Muscle layer of colon (tissue), 2 donors: ENCODE data around the gene SUGCT.

Experiments
- H3K27ac ChIP-seq: one replicate; pipeline ENCODE4 v1.7.0; 2013; ENCODE audit warnings: low read depth, mild to moderate bottlenecking, low read length, moderate library complexity
- H3K27me3 ChIP-seq, 2 donors: one replicate each; pipeline ENCODE4 v1.7.0; 2013; ENCODE audit warnings: low read length in 2 of 2, mild to moderate bottlenecking in 2 of 2; ENCODE audit not compliant: insufficient read depth in 2 of 2, control insufficient read depth in 1 of 2
- H3K36me3 ChIP-seq: one replicate; pipeline ENCODE4 v1.7.0; 2013; ENCODE audit warnings: mild to moderate bottlenecking, low read length; ENCODE audit not compliant: insufficient read depth
- H3K4me1 ChIP-seq: one replicate; pipeline ENCODE4 v1.7.0; 2013; ENCODE audit warnings: mild to moderate bottlenecking, low read length; ENCODE audit not compliant: insufficient read depth
- H3K4me3 ChIP-seq, 2 donors: one replicate each; pipeline ENCODE4 v1.7.0; 2013; ENCODE audit warnings: low read length in 2 of 2, low read depth in 1 of 2, mild to moderate bottlenecking in 1 of 2, moderate library complexity in 1 of 2
- H3K9ac ChIP-seq: one replicate; pipeline ENCODE4 v1.7.0; 2013; ENCODE audit warnings: low read length
- H3K9me3 ChIP-seq: one replicate; pipeline ENCODE4 v1.7.0; 2013; ENCODE audit warnings: mild to moderate bottlenecking, low read length
- donor health status: abdominal sarcoma.
- donor health status: Adenocarcinoma of cecum.

Gene SUGCT

DNA sequence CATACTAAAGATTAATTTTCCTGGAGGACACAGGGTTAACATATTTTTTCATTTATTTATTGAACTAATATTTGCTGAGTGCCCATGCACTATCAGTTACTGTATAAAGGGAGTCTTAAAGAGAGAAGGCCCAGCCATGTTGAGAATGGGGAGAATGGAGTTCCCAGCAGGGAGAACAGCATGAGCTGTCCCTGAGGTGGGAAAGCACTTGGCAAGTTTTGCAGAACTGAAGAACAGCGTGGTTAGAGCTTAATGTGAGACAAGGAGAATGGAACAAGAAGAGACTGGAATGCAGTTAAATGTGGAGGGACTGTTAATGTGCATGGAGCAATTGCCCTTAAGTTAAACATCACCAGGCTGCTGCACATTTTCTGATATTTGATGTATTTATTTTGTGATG, 435.4 kb downstream of the SUGCT start:
- Histone ChIP-seq H3K9me3 (no peaks in the 10 kb centered on the region), H3K36me3 (no peaks in the 10 kb centered on the region), H3K4me3 (no peak overlapping the region), H3K27me3 (no peaks in the 10 kb centered on the region), H3K27ac (no peak overlapping the region), H3K4me1 (no peaks in the 10 kb centered on the region), H3K9ac (no peak overlapping the region)

DNA sequence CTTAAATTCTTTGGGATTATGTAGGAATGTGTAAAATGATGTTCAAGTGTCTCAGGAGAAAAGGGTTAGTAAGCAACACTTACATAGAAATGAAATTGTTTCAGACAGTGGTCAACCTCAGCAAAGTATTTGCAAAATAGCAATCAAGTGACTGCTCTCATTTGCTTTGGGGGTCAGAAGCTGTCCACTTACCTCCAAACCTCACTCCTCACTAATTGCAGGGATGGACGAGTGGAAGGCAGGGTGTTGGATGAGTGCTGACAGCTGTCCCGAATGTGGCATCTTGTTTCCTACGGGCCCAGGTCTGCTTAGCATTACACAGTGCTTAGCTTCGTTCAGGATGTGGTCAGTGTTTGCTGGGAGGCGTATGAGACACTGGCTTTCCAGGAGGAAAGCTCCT, 437.0 kb downstream of the SUGCT start:
- no peaks in the 10 kb centered on the region for H3K27me3 ChIP-seq
- H3K36me3 ChIP-seq: no peaks in the 10 kb centered on the region
- H3K4me3 ChIP-seq: no peak overlapping the region
- no peak overlapping the region for H3K27ac ChIP-seq
- H3K9ac ChIP-seq: no peak overlapping the region
- no peaks in the 10 kb centered on the region for H3K9me3 ChIP-seq
- H3K4me1 ChIP-seq: no peaks in the 10 kb centered on the region

DNA sequence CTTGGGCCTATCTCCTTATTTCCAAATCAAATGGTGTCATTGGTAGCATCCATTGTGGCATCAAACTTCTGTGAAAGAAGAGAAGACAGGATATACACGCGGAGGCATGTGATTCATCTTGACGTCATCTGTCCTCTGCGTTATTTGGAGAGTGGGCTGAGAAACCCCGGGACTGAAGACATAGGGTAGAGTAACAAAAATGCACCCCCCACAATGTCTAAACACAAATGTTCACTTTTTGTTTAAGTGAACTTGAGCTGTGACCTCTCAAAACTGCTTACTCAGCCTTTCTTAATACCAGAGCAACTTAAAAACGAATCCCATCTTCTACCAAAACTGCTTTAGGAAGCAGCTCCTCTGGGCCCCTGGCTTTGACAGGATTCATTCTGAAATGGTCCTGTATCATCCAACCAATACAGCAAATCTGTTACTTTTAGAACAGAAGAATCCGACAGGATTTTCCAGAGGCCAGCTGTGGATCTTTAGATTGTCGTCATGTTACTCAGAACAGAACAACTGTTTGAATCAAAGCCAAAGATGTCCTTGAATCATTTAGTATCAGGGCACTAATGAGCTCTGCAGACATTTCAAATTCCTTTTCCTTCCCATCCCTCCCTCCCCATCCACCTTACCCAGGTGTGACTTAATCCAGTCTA, 438.1 kb downstream of the SUGCT start:
- Histone ChIP-seq H3K27me3 (no peaks in the 10 kb centered on the region), H3K27ac (no peak overlapping the region), H3K9ac (no peak overlapping the region), H3K4me3 (no peak overlapping the region), H3K9me3 (no peaks in the 10 kb centered on the region), H3K36me3 (no peaks in the 10 kb centered on the region), H3K4me1 (no peaks in the 10 kb centered on the region)

DNA sequence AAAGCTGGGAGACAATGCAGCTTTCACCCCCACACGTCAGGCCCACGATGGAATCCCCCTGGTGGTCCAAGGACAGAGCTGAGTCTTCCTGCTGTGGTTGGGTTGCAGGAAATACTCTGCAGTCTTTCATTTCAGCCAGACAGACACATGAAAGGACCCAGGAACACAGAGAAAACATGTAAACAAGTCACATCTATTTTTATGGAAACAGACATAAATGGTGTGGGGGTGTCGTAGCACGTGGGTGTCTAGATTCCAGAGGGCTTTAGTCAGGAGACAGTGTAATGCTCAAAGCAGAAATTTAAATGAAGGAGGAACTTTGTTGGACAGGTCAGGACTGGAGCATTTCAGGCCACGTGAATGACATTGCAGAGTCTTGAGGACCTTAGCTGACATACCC, 444.6 kb downstream of the SUGCT start:
- H3K36me3 ChIP-seq: no peaks in the 10 kb centered on the region
- no peak overlapping the region for H3K27ac ChIP-seq
- no peak overlapping the region for H3K9ac ChIP-seq
- H3K4me1 ChIP-seq: no peaks in the 10 kb centered on the region
- no peaks in the 10 kb centered on the region for H3K9me3 ChIP-seq
- H3K27me3 ChIP-seq: no peaks in the 10 kb centered on the region
- H3K4me3 ChIP-seq: no peak overlapping the region

DNA sequence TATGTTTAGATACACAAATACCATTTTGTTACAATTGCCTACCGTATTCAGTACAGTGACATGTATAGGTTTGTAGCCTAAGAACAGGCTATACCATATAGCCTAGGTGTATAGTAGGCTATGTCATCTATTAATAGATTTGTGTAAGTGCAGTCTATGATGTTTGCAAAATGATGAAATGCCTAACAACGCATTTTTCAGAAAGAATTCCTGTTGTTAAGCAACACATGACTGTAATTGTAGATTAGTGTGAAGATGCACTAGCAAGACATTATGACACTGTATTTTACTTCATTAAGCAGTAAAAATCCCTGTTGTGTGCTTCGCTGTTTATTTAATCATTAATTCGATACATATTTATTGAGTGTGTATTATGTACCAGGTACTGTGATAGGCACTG, 446.0 kb downstream of the SUGCT start:
- H3K27ac ChIP-seq: no peak overlapping the region
- no peak overlapping the region for H3K4me3 ChIP-seq
- H3K9me3 ChIP-seq: no peaks in the 10 kb centered on the region
- no peak overlapping the region for H3K9ac ChIP-seq
- no peaks in the 10 kb centered on the region for H3K36me3 ChIP-seq
- no peaks in the 10 kb centered on the region for H3K27me3 ChIP-seq
- no peaks in the 10 kb centered on the region for H3K4me1 ChIP-seq

DNA sequence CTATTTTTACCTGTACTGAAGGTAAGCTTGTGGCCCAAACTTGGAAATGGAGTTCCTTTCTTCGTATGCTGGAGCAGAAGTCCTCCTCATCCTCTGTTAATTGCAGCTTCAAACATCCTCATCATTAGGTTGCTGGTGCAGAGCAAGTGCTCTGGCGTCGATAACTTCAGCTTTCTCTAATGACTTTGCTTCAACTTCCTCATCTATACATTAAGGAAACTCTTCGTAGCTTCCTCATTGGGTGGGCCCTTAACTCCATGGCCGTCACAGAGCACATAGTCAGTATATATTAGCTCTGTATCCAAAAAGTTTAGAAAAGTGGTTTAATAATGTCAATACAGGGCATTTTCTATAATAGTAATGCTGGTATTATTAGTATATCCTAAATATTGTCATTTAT, 447.7 kb downstream of the SUGCT start:
- Histone ChIP-seq H3K9me3 (no peaks in the 10 kb centered on the region), H3K27ac (no peak overlapping the region), H3K27me3 (no peaks in the 10 kb centered on the region), H3K9ac (no peak overlapping the region), H3K36me3 (no peaks in the 10 kb centered on the region), H3K4me1 (no peaks in the 10 kb centered on the region), H3K4me3 (no peak overlapping the region)

DNA sequence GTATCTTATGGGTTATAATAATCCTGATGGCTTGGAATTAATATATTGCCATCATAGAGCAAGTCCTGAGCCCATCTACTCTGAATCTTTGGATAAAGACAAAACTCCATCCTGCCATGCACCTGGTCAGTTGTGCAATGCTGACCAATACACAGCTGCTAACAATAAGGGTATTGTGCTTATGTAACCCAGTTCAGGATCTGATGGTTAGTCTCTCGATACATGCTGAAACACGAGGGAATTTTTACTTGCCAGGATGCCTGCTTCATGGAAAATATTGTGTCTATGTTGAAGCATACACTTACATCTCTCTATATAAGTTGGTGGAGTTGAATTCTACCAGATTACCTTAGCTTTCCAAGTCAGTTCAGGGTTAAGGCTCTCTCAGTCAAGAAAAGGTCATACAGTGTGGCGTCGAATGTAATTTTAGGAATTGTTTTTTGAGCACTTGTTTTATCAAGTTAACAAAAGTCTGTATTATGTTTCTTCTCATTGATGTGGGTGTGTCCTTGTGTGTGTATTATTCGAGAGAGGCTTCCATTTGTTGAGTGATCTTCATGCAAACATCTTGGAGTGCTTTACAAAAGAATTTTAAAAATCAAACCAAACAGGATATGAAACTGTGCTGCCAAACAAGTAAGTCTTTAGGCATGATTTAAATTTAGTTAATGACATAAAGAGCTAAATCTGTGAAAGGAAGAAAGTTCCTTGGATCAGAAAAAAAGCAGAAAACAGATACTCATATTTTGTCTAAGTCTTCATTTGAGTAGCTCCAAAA, 449.1 kb downstream of the SUGCT start:
- Histone ChIP-seq H3K36me3 (no peaks in the 10 kb centered on the region), H3K4me1 (no peaks in the 10 kb centered on the region), H3K27me3 (no peaks in the 10 kb centered on the region), H3K9me3 (no peaks in the 10 kb centered on the region), H3K9ac (no peak overlapping the region), H3K4me3 (no peak overlapping the region), H3K27ac (no peak overlapping the region)

DNA sequence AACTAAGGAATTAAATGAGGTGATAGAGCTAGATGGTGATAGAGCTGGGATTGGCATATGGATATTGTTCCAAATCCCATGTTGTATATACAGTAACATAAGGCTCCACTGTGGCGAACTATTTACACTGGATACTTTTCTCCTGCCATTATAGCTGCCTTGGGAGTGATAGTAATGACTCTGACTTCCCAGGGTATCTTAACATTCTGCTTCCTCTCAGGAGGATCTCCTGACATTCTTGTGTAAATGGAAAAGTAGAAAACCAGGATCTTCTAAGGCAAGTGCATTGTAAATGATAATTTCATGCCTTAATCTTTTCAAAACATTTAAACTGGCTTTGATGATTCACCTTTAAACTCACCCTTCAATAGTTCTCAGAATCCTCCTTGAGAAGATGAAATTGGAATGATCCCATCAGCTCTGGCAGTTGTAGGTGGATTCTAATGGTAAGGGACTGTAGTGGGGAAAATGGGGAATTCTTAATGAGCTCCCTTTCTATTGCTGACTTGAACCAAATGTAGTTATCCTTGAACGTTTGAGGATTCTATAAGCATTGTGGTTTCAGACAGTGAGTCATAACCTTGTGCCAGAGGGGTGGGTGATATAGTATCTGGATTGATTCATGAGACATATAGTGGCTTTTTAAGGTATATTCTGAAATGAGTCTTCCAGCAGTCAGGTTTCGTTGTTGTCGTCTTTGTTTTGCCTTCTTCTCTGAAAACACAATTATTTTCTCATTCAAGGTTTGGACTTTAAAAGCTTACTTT, 450.0 kb downstream of the SUGCT start:
- Histone ChIP-seq H3K36me3 (no peaks in the 10 kb centered on the region), H3K9ac (no peak overlapping the region), H3K27ac (no peak overlapping the region), H3K27me3 (no peaks in the 10 kb centered on the region), H3K4me1 (no peaks in the 10 kb centered on the region), H3K4me3 (no peak overlapping the region), H3K9me3 (no peaks in the 10 kb centered on the region)

DNA sequence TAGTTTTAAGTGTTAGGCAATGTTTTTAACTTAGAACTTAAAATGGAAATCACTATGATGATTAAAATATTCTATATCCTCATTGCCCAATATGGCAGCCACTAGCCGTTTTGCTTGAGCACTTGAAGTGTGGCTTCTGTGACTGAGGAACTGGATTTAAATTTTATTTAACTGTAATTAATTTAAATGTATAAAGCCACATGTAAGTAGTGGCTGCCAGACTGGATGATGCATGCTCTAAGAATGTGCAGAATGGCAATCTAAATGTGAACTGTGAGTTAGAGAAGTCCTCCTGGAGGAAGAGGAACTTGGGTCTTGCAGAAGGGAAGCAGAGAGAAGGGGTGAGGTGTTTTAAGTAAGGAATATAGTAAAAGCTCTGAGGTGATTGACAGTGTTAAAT, 451.4 kb downstream of the SUGCT start:
- Histone ChIP-seq H3K9ac (no peak overlapping the region), H3K27me3 (no peaks in the 10 kb centered on the region), H3K9me3 (no peaks in the 10 kb centered on the region), H3K4me3 (no peak overlapping the region), H3K4me1 (no peaks in the 10 kb centered on the region), H3K27ac (no peak overlapping the region), H3K36me3 (no peaks in the 10 kb centered on the region)

DNA sequence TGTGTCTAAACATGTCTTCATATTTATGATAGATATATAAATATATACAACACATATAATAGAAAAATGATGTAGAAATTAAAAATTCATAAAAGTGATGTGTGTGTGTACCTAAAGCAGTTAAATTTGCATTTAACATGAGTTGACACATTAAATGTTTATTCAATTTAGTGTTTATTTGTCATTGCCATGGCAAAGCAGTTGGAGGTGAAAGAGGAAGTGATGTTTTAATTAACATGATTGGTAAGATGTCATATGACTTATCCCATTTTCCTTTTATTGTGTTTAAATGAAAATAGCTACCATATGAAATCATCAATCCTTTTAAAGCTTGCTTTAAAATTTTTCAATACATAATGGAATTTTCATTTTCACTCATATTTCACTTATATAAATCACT, 452.6 kb downstream of the SUGCT start:
- Histone ChIP-seq H3K9me3 (no peaks in the 10 kb centered on the region), H3K9ac (no peak overlapping the region), H3K27ac (no peak overlapping the region), H3K27me3 (no peaks in the 10 kb centered on the region), H3K4me3 (no peak overlapping the region), H3K4me1 (no peaks in the 10 kb centered on the region), H3K36me3 (no peaks in the 10 kb centered on the region)

DNA sequence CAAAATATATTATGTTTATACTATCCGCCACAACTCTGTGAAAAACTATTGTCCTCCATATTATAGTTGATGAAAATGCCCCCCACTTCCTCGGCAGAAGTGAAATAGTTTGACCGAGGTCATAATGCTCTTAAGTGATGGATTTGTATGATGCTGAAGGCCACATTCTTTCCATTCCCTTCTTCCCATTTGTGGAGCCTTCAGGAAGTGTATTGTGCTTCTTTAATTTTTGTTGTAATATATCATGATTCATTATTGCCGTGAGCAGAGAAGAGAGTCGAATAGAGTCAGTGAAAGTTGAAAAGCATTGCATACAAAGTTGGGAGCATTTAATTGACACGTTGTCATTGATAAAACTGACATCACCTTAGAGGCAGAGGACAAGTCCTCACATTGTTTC, 460.3 kb downstream of the SUGCT start:
- no peaks in the 10 kb centered on the region for H3K27me3 ChIP-seq
- H3K36me3 ChIP-seq: no peaks in the 10 kb centered on the region
- no peaks in the 10 kb centered on the region for H3K4me1 ChIP-seq
- H3K9ac ChIP-seq: no peak overlapping the region
- no peaks in the 10 kb centered on the region for H3K9me3 ChIP-seq
- H3K4me3 ChIP-seq: no peak overlapping the region
- H3K27ac ChIP-seq: no peak overlapping the region
